Measurements from ENCODE around the gene CCNL2. TPM values are rescaled to one million over a fixed set of nuclear protein-coding genes. Genes with fewer than 3 reads are reported as not detected.

Gene CCNL2
- total RNA-seq, 1 donor from 2014 or later: 261 TPM

- Mint-ChIP-seq H3K36me3 (ENCODE audit: low read depth) (no peaks in the 10 kb centered on the region), H3K4me3 (peak overlapping the region; percentile 47), H3K27me3 (ENCODE audit: low read depth) (peaks cover 16% of the 10 kb centered on the region), H3K27ac (ENCODE audit: unreplicated experiment) (no peak overlapping the region), H3K9me3 (no peaks in the 10 kb centered on the region), H3K4me1 (peaks cover 21% of the 10 kb centered on the region)
- TF ChIP-seq CTCF (conservative IDR thresholded peaks at IDR 0.05): no peak
- no peak for DNase-seq (ENCODE audit: low read depth, low spot score)
These were observed 36.9 kb upstream of the CCNL2 start for GRCh38 chr1:1435911-1436629.

- Mint-ChIP-seq H3K27ac (ENCODE audit: unreplicated experiment) (no peak within 1 kb of the TSS), H3K9me3 (no peaks in the 10 kb centered on the region), H3K27me3 (ENCODE audit: low read depth) (peaks cover 16% of the 10 kb centered on the region), H3K36me3 (ENCODE audit: low read depth) (no peaks in the 10 kb centered on the region), H3K4me3 (peak within 1 kb of the TSS; percentile 76), H3K4me1 (peaks cover 21% of the 10 kb centered on the region)
- DNase-seq (ENCODE audit: low read depth, low spot score): peak; percentile 61
- TF ChIP-seq CTCF (conservative IDR thresholded peaks at IDR 0.05): peak; percentile 19
These were observed 36.2 kb upstream of the CCNL2 start, which contains the start of gene VWA1 for GRCh38 chr1:1435106-1435903. Gene VWA1, plus strand, starts transcription at chr1:1435690. Its CDS starts 59 bp downstream, at chr1:1435749.

GRCh38 chr1:1434824-1435105 lies 35.6 kb upstream of the CCNL2 start:
- H3K27me3 Mint-ChIP-seq (ENCODE audit: low read depth): peaks cover 21% of the 10 kb centered on the region
- H3K9me3 Mint-ChIP-seq: no peaks in the 10 kb centered on the region
- peaks cover 26% of the 10 kb centered on the region for H3K4me1 Mint-ChIP-seq
- H3K4me3 Mint-ChIP-seq: peak overlapping the region; percentile 76
- no peak overlapping the region for H3K27ac Mint-ChIP-seq (ENCODE audit: unreplicated experiment)
- H3K36me3 Mint-ChIP-seq (ENCODE audit: low read depth): no peaks in the 10 kb centered on the region
- DNase-seq (ENCODE audit: low read depth, low spot score): no peak
- TF ChIP-seq CTCF (conservative IDR thresholded peaks at IDR 0.05): no peak

GRCh38 chr1:1434131-1434823 lies 35.1 kb upstream of the CCNL2 start:
- peaks cover 31% of the 10 kb centered on the region for H3K4me1 Mint-ChIP-seq
- DNase-seq (ENCODE audit: low read depth, low spot score): no peak
- no peaks in the 10 kb centered on the region for H3K9me3 Mint-ChIP-seq
- TF ChIP-seq CTCF (conservative IDR thresholded peaks at IDR 0.05): no peak
- no peak overlapping the region for H3K27ac Mint-ChIP-seq (ENCODE audit: unreplicated experiment)
- H3K36me3 Mint-ChIP-seq (ENCODE audit: low read depth): no peaks in the 10 kb centered on the region
- peaks cover 26% of the 10 kb centered on the region for H3K27me3 Mint-ChIP-seq (ENCODE audit: low read depth)
- no peak overlapping the region for H3K4me3 Mint-ChIP-seq

- Mint-ChIP-seq H3K4me3 (no peak overlapping the region), H3K27me3 (ENCODE audit: low read depth) (peaks cover 30% of the 10 kb centered on the region), H3K27ac (ENCODE audit: unreplicated experiment) (no peak overlapping the region), H3K4me1 (peaks cover 31% of the 10 kb centered on the region), H3K36me3 (ENCODE audit: low read depth) (no peaks in the 10 kb centered on the region), H3K9me3 (no peaks in the 10 kb centered on the region)
- DNase-seq (ENCODE audit: low read depth, low spot score): peak; percentile 43
- TF ChIP-seq CTCF (conservative IDR thresholded peaks at IDR 0.05): no peak
These were observed 34.6 kb upstream of the CCNL2 start for GRCh38 chr1:1433804-1434130.

Data from neural crest cell (in vitro differentiated cells).